Activated naive CD4-positive, alpha-beta T cell treated with anti-CD3 and anti-CD28 coated beads for 36 hours (primary cell): ENCODE data around the gene STX7. TPM values are rescaled to one million over a fixed set of nuclear protein-coding genes. Genes with fewer than 3 reads are reported as not detected.

Source experiments
- CTCF ChIA-PET: fragments of 350-600 bp; sonication (Branson Sonifier 250); formaldehyde crosslinking; loops from one replicate; lab custom pipeline; 2021; ENCODE audit warnings: antibody characterized with exemption; lab: Charles Lee
- DNase-seq: peaks from one replicate; pipeline ENCODE4 v3.0.0-alpha.2; 2020
- H3K27ac Mint-ChIP-seq: one replicate; pipeline ENCODE4 v1.8.0; 2021; ENCODE audit warnings: mild to moderate bottlenecking, mixed read lengths
- H3K27me3 Mint-ChIP-seq: one replicate; pipeline ENCODE4 v1.8.0; 2021; ENCODE audit warnings: low read depth, mixed read lengths
- H3K36me3 Mint-ChIP-seq: one replicate; pipeline ENCODE4 v1.8.0; 2021; ENCODE audit warnings: low read depth, mixed read lengths
- H3K4me1 Mint-ChIP-seq: one replicate; pipeline ENCODE4 v1.8.0; 2021; ENCODE audit warnings: low read depth, mixed read lengths
- H3K4me3 Mint-ChIP-seq: one replicate; pipeline ENCODE4 v1.8.0; 2021; ENCODE audit warnings: mild to moderate bottlenecking, moderate library complexity, mixed read lengths
- H3K9me3 Mint-ChIP-seq: one replicate; pipeline ENCODE4 v1.8.0; 2021; ENCODE audit warnings: mixed read lengths
- intact Hi-C: fragments of 100-400 bp; cut with micrococcal nuclease; formaldehyde crosslinking; loops from one replicate; pipeline ENCODE4 v1.15.1; 2023
- total RNA-seq, 2 experiments: library from RNA; stranded (reverse); gene quantifications; one replicate each; pipeline ENCODE4 v1.2.3, GENCODE V29; 2021

Gene STX7
- total RNA-seq, 2 experiments from 2014 or later, result 11.3 to 11.7 TPM

DNA sequence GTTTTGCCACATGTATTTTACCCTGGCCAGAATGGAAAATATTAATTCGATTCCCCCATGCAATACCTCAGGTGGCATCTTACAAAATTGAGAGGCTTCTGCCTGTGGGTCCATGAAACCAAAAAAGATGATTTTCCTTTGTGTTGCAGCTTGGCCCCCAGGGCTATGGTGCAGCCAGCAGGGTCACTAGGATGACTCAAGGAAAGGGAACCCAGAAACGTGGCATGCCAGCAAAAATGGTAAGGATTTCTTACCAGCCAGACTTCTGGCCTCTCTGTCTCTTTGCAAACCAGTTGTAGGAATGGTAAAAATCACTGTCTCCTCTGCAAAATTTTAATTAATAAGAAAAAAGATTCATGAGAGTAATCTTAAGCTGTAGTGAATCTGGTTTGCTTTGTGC is 13.5 kb upstream of the STX7 start:
- intact Hi-C loops, result no loop called here
- peaks cover 14% of the 10 kb centered on the region for H3K27me3 Mint-ChIP-seq
- DNase-seq, result no peak
- CTCF ChIA-PET, result interaction anchor here (0.7 to 1.1 kb wide), 3 partner anchors 144 to 297 kb away, joined by 3 to 4 read pairs (median 3); no protein-coding TSS in a partner anchor
- H3K9me3 Mint-ChIP-seq, result no peaks in the 10 kb centered on the region
- no peak overlapping the region for H3K27ac Mint-ChIP-seq
- H3K36me3 Mint-ChIP-seq, result no peaks in the 10 kb centered on the region
- peaks cover 2% of the 10 kb centered on the region for H3K4me1 Mint-ChIP-seq
- H3K4me3 Mint-ChIP-seq, result no peak overlapping the region

DNA sequence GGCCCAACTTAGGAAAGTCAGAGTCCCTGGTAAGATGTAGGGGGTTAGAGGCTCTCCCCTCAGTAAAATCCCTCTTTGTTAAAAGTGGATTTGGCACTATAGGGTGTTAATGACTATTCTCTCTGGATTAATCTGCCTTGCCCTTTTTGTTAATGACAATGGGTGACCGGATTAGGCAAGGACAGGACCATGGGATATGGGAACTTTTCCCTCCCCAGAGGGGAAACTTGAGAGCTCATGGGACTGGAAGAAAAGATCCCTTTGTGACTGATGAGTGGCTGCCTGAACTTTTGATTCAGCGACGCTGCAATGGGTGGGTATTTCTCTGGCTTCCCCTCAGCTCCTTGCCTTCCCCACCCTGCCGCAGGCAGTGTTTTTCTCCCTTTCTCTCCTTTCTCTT is 12.9 kb upstream of the STX7 start:
- CTCF ChIA-PET, result no interaction called here
- Mint-ChIP-seq H3K27ac (no peak overlapping the region), H3K4me1 (peaks cover 2% of the 10 kb centered on the region), H3K27me3 (peaks cover 14% of the 10 kb centered on the region), H3K4me3 (no peak overlapping the region), H3K36me3 (no peaks in the 10 kb centered on the region), H3K9me3 (no peaks in the 10 kb centered on the region)
- no peak for DNase-seq
- intact Hi-C loops, result no loop called here

DNA sequence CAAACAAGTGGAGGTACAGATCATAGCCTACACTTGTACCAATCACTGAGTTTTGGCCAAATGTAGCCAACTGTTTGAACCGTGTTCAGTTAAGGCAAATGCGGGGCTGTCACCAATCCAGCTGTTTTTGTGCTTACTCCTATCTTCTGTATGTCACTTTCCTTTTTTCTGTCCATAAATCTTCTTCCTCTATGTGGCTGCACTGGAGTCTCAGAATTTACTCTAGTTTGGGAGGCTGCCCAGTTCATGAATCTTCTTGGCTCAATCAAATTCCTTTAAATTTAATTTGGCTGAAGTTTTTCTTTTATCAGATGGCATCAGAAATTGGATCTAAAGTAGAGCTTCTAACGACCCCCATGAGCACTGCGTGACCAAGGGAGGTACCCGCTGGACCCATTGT is 11.7 kb upstream of the STX7 start:
- peaks cover 12% of the 10 kb centered on the region for H3K27me3 Mint-ChIP-seq
- CTCF ChIA-PET, result interaction anchor here (1.2 kb wide), 1 partner anchor 24 kb away, joined by 3 read pairs; no protein-coding TSS in a partner anchor
- DNase-seq, result no peak
- H3K9me3 Mint-ChIP-seq, result no peaks in the 10 kb centered on the region
- H3K4me1 Mint-ChIP-seq, result no peaks in the 10 kb centered on the region
- intact Hi-C loops, result loop anchor here (5.0 kb wide), 1 partner anchor 133 kb away; the partner anchor contains the start of gene TAAR1
- H3K4me3 Mint-ChIP-seq, result no peak overlapping the region
- H3K36me3 Mint-ChIP-seq, result no peaks in the 10 kb centered on the region
- no peak overlapping the region for H3K27ac Mint-ChIP-seq

DNA sequence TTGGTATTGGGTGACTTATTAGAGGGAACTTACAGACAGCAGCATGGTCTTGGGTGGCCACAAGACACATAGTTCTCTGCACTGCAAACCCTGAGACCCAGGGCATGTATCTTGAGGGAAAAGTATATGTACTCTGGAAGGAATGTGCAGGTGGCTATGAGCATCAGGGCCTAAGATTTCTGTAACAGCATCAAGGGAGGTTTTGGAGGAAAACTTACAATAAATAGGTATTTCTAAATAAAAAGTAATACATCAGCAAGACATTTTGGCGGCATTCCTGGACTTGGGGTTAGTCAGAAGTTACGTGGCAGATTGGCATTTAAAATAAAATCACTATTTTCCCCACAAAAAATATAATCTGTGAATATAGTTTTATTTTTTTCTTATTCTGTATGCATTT is 8.0 kb upstream of the STX7 start:
- Mint-ChIP-seq H3K4me1 (no peaks in the 10 kb centered on the region), H3K27ac (no peak overlapping the region)
- DNase-seq, result no peak

DNA sequence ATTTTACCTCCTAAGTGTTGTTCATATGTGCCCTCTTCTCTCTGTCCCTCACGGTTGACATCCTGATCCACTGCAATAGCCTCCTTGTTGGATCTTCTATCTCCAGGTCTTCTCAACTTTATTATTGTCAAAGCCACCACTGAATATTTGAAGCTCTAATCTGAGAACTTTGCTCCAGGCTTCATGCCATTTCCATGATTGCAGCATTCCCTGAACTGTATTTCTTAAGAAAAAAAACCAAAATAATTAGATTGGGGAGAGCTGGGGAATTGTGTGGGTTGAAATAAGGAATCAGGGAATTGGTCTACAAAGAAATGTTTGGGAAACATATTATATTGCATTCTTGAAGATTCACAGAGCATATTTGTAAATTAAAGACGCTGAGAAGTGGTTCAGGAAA is 2.5 kb upstream of the STX7 start:
- intact Hi-C loops, result no loop called here

More for the DNA sequence above, 8.0 kb upstream of the STX7 start:
- Mint-ChIP-seq H3K36me3 (no peaks in the 10 kb centered on the region), H3K9me3 (no peaks in the 10 kb centered on the region), H3K27me3 (peaks cover 12% of the 10 kb centered on the region), H3K4me3 (no peak overlapping the region)
- intact Hi-C loops, result loop anchor here (5.0 kb wide), 1 partner anchor 136 kb away; the partner anchor contains the start of gene TAAR1
- CTCF ChIA-PET, result no interaction called here

DNA sequence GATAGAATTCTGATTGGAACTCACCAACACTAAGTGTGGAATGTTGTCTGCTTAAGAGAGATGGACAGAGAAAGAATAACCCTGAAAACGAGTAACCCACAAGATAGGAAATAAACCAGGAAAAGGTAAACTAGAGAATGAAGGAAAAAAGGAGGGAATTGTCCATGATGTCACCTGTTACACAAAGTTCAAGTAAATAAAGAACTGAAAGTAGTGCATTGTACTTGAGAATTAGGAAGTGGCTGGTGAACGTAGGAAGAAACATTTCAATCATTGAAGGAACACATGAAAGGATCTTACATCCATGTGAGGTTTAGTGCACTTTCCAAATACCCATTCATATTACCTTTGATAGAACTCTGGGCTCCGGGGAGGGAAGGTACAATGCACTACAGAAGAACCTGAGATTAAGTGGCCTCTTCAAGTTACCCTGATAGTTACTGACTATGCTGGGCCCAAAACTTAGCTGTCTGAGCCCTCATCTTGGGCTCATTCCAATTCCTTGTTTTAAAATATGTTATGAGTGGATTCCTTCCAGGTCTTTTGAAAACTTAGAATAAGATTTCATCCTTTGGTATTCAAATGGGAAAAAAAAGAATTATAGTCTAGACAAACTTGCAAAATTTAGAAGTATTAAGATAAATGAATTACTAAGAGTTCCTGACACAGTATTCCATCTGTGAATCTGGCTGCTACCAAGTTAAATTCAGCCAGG is 1.1 kb upstream of the STX7 start:
- DNase-seq, result no peak
- Mint-ChIP-seq H3K4me3 (peak overlapping the region; percentile 95), H3K36me3 (no peaks in the 10 kb centered on the region), H3K9me3 (no peaks in the 10 kb centered on the region), H3K27ac (no peak overlapping the region), H3K27me3 (peaks cover 2% of the 10 kb centered on the region), H3K4me1 (peaks cover 22% of the 10 kb centered on the region)
- CTCF ChIA-PET, result interaction anchor here (0.6 to 1.5 kb wide), 5 partner anchors 17 to 284 kb away, joined by 4 to 7 read pairs (median 5); partner anchors contain the start of gene SLC18B1
- intact Hi-C loops, result loop anchor here (1.0 to 5.0 kb wide), 3 partner anchors 251 to 1438 kb away; partner anchors contain the start of genes RPS12 and TBPL1

More for the DNA sequence above, 2.5 kb upstream of the STX7 start:
- CTCF ChIA-PET, result interaction anchor here (1.3 to 1.5 kb wide), 2 partner anchors 28 to 31 kb away, joined by 4 to 5 read pairs; no protein-coding TSS in a partner anchor
- no peaks in the 10 kb centered on the region for H3K36me3 Mint-ChIP-seq
- H3K27ac Mint-ChIP-seq, result no peak overlapping the region
- no peak overlapping the region for H3K4me3 Mint-ChIP-seq
- H3K4me1 Mint-ChIP-seq, result peaks cover 22% of the 10 kb centered on the region
- no peaks in the 10 kb centered on the region for H3K9me3 Mint-ChIP-seq
- DNase-seq, result no peak
- H3K27me3 Mint-ChIP-seq, result peaks cover 2% of the 10 kb centered on the region

DNA sequence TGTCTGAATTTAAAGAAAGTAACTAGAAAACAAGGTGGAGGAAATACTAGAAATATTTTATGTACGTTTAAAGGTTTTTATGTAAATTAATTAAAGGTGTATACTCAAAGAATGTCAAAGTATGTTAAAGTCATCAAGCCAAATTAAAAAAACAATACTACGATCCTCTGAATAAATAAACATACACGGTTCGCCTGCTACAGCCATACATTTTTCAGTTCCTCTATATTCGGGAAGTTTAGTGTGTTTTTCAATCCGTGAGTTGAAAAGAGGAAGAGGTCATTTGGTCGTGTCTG is 626 bp downstream of the STX7 start:
- peaks cover 3% of the 10 kb centered on the region for H3K36me3 Mint-ChIP-seq
- H3K27ac Mint-ChIP-seq, result no peak overlapping the region
- no peaks in the 10 kb centered on the region for H3K27me3 Mint-ChIP-seq
- DNase-seq, result no peak
- peak overlapping the region; percentile 78 for H3K4me3 Mint-ChIP-seq
- H3K9me3 Mint-ChIP-seq, result no peaks in the 10 kb centered on the region
- peaks cover 29% of the 10 kb centered on the region for H3K4me1 Mint-ChIP-seq
- intact Hi-C loops, result loop anchor here (1.0 to 5.0 kb wide), 3 partner anchors 16 to 1440 kb away; partner anchors contain the start of gene TBPL1
- CTCF ChIA-PET, result interaction anchor here (1.5 kb wide), 1 partner anchor 28 kb away, joined by 6 read pairs; no protein-coding TSS in a partner anchor

DNA sequence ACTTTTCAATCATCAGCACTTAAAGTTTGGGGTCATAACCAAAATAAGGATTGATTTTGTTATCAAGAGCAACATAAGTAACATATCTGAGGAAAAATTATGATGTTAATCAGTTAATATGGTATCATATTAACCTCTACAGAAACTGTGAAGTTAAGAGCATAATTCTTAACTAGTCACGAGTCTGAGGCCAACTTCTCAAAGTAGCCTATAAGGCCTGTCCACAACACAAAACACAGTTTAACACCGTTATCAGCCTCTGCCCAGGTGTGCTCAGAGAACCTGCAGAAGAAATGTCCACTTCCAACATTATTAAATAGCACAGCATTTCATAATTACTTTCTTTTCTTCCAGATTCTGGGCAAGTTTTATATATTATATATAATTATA is 1.1 kb downstream of the STX7 start:
- intact Hi-C loops, result loop anchor here (1.0 to 5.0 kb wide), 3 partner anchors 16 to 1440 kb away; partner anchors contain the start of gene TBPL1
- Mint-ChIP-seq H3K4me1 (peaks cover 31% of the 10 kb centered on the region), H3K27me3 (no peaks in the 10 kb centered on the region), H3K36me3 (peaks cover 3% of the 10 kb centered on the region), H3K27ac (no peak overlapping the region), H3K4me3 (peak overlapping the region; percentile 78), H3K9me3 (no peaks in the 10 kb centered on the region)
- CTCF ChIA-PET, result no interaction called here
- DNase-seq, result no peak

DNA sequence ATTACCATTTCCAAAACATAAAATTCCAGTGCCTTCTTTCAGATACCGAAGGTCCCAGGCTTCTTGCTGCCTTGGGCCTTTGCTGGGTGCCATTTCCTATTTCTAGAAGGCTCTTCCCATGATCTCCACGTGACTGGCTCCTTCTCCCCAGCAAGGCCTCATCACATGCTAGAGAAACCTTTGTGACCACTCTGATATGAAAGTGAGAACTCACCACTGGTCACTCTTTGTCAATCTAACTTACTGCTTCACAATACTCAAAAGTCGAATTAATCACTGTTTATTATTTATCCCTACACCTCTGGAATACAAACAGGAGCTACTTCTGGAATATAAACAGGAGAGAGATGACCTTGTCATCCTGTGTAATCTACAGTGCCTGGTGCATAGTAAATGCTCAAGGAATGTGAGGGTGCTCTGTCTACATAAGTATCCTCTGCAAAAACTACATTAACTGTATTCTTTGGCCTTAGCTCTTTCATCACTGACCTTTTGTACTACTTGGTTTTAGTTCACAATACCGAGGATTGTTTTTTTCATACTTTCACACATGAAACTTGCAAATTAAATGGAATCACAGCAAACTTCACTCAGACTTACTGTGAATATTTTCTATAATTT is 1.6 kb downstream of the STX7 start:
- CTCF ChIA-PET, result no interaction called here
- H3K9me3 Mint-ChIP-seq, result no peaks in the 10 kb centered on the region
- peaks cover 36% of the 10 kb centered on the region for H3K4me1 Mint-ChIP-seq
- H3K27ac Mint-ChIP-seq, result no peak overlapping the region
- no peaks in the 10 kb centered on the region for H3K27me3 Mint-ChIP-seq
- no peak overlapping the region for H3K4me3 Mint-ChIP-seq
- H3K36me3 Mint-ChIP-seq, result peaks cover 3% of the 10 kb centered on the region
- intact Hi-C loops, result loop anchor here (5.0 kb wide), 1 partner anchor 1441 kb away; the partner anchor contains the start of gene TBPL1
- DNase-seq, result no peak

DNA sequence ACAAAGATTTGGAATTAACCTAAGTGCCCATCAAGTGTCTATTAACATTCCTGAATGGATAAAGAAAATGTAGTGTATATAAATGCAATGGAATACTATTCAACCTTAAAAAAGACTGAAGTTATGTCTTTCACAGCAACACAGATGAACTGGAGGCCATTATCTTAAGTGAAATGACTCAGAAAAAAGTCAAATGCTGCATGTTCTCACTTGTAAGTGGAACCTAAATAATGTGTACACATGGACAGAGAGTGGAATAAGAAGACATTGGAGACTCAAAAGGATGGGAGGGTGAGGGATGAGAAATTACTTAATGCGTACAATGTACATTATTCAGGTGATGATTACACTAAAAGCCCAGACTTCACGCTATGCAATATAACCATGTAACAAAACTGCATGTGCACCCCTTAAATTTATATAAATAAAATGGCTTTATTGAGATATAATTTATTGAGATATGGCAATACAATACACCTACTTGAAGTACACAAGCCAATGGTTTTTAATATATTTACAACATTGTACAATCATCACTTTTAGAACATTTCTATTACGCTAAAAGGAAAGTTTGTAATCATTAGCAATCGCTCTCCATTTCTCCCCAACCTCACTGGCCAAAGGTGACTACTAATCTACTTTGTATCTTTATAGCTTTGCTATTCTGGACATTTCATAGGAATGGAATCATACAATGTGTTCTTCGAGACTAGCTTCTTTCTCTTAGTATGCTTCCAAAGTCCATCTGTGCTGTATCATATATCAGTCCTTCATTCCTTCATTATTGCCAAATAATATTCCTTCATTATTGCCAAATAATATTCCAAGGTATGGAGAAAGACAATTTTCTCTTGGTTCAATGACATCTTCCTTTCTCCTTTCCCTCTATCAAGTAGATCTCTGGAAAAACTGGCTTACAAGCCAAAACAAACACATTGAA is 5.8 kb downstream of the STX7 start:
- Mint-ChIP-seq H3K4me1 (peaks cover 39% of the 10 kb centered on the region), H3K27ac (no peak overlapping the region), H3K4me3 (no peak overlapping the region), H3K36me3 (peaks cover 3% of the 10 kb centered on the region), H3K9me3 (no peaks in the 10 kb centered on the region), H3K27me3 (no peaks in the 10 kb centered on the region)
- intact Hi-C loops, result no loop called here
- CTCF ChIA-PET, result no interaction called here
- DNase-seq, result no peak

DNA sequence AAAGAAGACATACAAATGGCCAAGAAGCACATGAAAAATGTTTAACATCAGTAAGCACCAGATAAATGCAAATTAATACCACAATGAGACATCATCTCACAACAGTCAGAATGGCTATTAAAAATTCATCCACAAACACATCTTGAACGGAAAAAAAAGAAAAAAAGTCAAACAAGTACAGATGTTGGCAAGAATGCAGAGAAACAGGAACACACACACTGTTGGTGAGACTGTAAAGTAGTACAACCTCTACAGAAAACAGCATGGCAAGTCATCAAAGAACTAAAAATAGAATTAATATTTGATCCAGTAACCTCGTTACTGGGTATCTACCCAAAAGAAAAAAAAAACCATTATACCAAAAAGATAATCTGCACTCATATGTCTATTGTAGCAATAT is 6.5 kb downstream of the STX7 start:
- DNase-seq, result no peak
- CTCF ChIA-PET, result no interaction called here
- no peaks in the 10 kb centered on the region for H3K27me3 Mint-ChIP-seq
- H3K27ac Mint-ChIP-seq, result no peak overlapping the region
- H3K9me3 Mint-ChIP-seq, result no peaks in the 10 kb centered on the region
- H3K4me3 Mint-ChIP-seq, result no peak overlapping the region
- H3K4me1 Mint-ChIP-seq, result peaks cover 37% of the 10 kb centered on the region
- intact Hi-C loops, result no loop called here
- peaks cover 9% of the 10 kb centered on the region for H3K36me3 Mint-ChIP-seq

DNA sequence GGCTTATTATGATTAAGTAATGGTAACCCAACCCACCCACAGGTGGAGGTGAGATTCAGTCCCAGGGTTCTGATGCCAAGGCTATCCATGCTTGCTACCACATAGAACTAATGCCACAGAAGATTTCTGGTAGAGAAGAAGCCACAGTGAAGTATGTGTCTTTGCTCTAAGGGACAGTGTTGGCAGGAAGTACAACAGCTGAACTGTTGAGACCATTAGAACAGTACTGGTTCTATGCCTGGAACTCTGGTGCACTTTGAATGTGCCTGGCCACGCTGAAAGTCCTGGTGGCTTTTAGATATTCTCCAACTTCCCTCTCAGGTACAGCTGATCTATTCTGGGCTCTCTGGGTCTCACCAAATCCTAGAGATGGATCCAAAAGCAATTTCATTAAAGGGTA is 7.8 kb downstream of the STX7 start:
- Mint-ChIP-seq H3K4me1 (peaks cover 27% of the 10 kb centered on the region), H3K27ac (no peak overlapping the region), H3K4me3 (no peak overlapping the region), H3K36me3 (peaks cover 16% of the 10 kb centered on the region), H3K9me3 (no peaks in the 10 kb centered on the region), H3K27me3 (no peaks in the 10 kb centered on the region)
- intact Hi-C loops, result no loop called here
- CTCF ChIA-PET, result no interaction called here
- no peak for DNase-seq
